GM12892 (cell line): Measurements from ENCODE around the gene OSBPL10.

Source experiments
- POLR2A ChIP-seq: IDR thresholded peaks from 2 replicates; pipeline ENCODE4 v1.6.1; 2011; ENCODE audit warnings: low read depth, low read length, control low read depth
- POLR2AphosphoS5 ChIP-seq: IDR thresholded peaks from 2 replicates; pipeline ENCODE4 v1.6.1; 2011; ENCODE audit warnings: low read depth, low read length, control low read depth

GRCh38 chr3:31744913-31745312 lies 236.1 kb downstream of the OSBPL10 start:
- no peak for TF ChIP-seq POLR2A
- no peak for TF ChIP-seq POLR2AphosphoS5
